GM19043 (cell line): Measurements from ENCODE around the gene DIAPH2.

Experiments
- ATAC-seq: cut with Tn5 transposase; IDR thresholded peaks from one replicate; pipeline ENCODE4 v1.9.1; 2021; ENCODE audit warnings: low read depth; ENCODE audit not compliant: unreplicated experiment

The DIAPH2 gene

GRCh38 chrX:97619499-97619898, 934.9 kb downstream of the DIAPH2 start:
- ATAC-seq = no peak

GRCh38 chrX:97622111-97622510, 937.5 kb downstream of the DIAPH2 start:
- ATAC-seq = no peak

GRCh38 chrX:97628326-97628725, 943.7 kb downstream of the DIAPH2 start:
- no peak for ATAC-seq

- no peak for ATAC-seq
These were observed 944.4 kb downstream of the DIAPH2 start for GRCh38 chrX:97628807-97629596.

- ATAC-seq = no peak
These were observed 944.9 kb downstream of the DIAPH2 start for GRCh38 chrX:97629597-97629985.

- ATAC-seq = no peak
These were observed 949.2 kb downstream of the DIAPH2 start for GRCh38 chrX:97633798-97634197.

GRCh38 chrX:97636473-97637140, 952.0 kb downstream of the DIAPH2 start:
- ATAC-seq = no peak

- no peak for ATAC-seq
These were observed 952.6 kb downstream of the DIAPH2 start for GRCh38 chrX:97637289-97637688.

GRCh38 chrX:97638621-97639020, 954.0 kb downstream of the DIAPH2 start:
- no peak for ATAC-seq

- ATAC-seq = no peak
These were observed 954.9 kb downstream of the DIAPH2 start for GRCh38 chrX:97639526-97639925.
